K562 (cell line): ENCODE data around the gene COPA. TPM values are rescaled to one million over a fixed set of nuclear protein-coding genes. Genes with fewer than 3 reads are reported as not detected.

Experiments
- ATAC-seq: fragments of 200-7000 bp; cut with Tn5 transposase; 3 replicates; pipeline ENCODE4 v1.9.1; 2020; ENCODE audit warnings: moderate library complexity
- BruUV-seq: library from RNA; stranded (reverse); fragments of 400-500 nt; replicated peaks from 2 replicates; lab custom pipeline; 2021; lab: Mats Ljungman, UMichigan
- CTCF ChIA-PET: fragments of 300-600 bp; formaldehyde crosslinking; extraction: SDS; loops from one replicate; lab custom pipeline; 2021; ENCODE audit warnings: low intra/inter-chr PET ratio; lab: Yijun Ruan, JAX
- POLR2A ChIA-PET: fragments of 300-600, 350-650 bp; sonication (Branson Sonifier 250); formaldehyde crosslinking; extraction: SDS; loops from one replicate; lab custom pipeline; 2021; ENCODE audit warnings: antibody characterized with exemption, inconsistent platforms; lab: Yijun Ruan, JAX
- DNase-seq, 4 experiments: peaks; one replicate each; pipeline versions ENCODE4 v3.0.0 to v3.0.0-alpha.2; 2011 to 2018; ENCODE audit warnings: low spot score in 3 of 4, mixed read lengths in 3 of 4; ENCODE audit errors: extremely low read depth in 1 of 4
- FAIRE-seq: peaks from 2 replicates; lab custom pipeline; 2011; peaks lifted over from hg19 to GRCh38; lab: Jason Lieb, UNC
- H2AFZ ChIP-seq: 2 replicates; pipeline ENCODE4 v1.6.0; 2011; ENCODE audit warnings: low read depth, low read length, control low read depth, inconsistent platforms
- H3K27ac ChIP-seq: fragments of 200-600 bp; 3 replicates; pipeline ENCODE4 v1.8.0; 2011; ENCODE audit warnings: low read depth, mild to moderate bottlenecking, control low read depth, inconsistent platforms, low read length, moderate library complexity, mixed read lengths; ENCODE audit errors: extremely low read depth
- H3K27me3 ChIP-seq, 2 experiments: fragments of 300-600 bp in 1 of 2; 2 replicates in 1 of 2; 3 replicates in 1 of 2; pipeline versions ENCODE4 v1.6.0 to v1.8.0; 2011; ENCODE audit warnings: inconsistent platforms in 2 of 2, low read length in 2 of 2, mild to moderate bottlenecking in 1 of 2, mixed read lengths in 1 of 2, moderate library complexity in 1 of 2; ENCODE audit not compliant: control insufficient read depth in 2 of 2, insufficient read depth in 2 of 2
- H3K36me3 ChIP-seq: fragments of 300-600 bp; 3 replicates; pipeline ENCODE4 v1.8.0; 2011; ENCODE audit warnings: mild to moderate bottlenecking, low read length, inconsistent platforms; ENCODE audit not compliant: control insufficient read depth, insufficient read depth
- H3K4me1 ChIP-seq, 2 experiments: fragments of 200-600 bp in 1 of 2; replicated peaks in 1 of 2; 2 replicates in 1 of 2; 3 replicates in 1 of 2; pipeline versions ENCODE4 v1.5.1 to v1.8.0; 2011; ENCODE audit warnings: inconsistent platforms in 2 of 2, low read length in 2 of 2, mild to moderate bottlenecking in 1 of 2, mixed read lengths in 1 of 2, moderate library complexity in 1 of 2; ENCODE audit not compliant: control insufficient read depth in 2 of 2, insufficient read depth in 2 of 2
- H3K4me2 ChIP-seq: 2 replicates; pipeline ENCODE4 v1.6.1; 2011; ENCODE audit warnings: low read length, control low read depth, inconsistent platforms, mixed read lengths; ENCODE audit not compliant: insufficient read depth
- H3K4me3 ChIP-seq: fragments of 200-600 bp; sonication (generic), shearing (Covaris generic); 2 replicates; pipeline ENCODE4 v1.5.1; 2016; ENCODE audit warnings: control low read depth, inconsistent platforms
- H3K79me2 ChIP-seq: fragments of 200-600 bp; 3 replicates; pipeline ENCODE4 v1.8.0; 2011; ENCODE audit warnings: low read length, inconsistent platforms; ENCODE audit not compliant: control insufficient read depth, insufficient read depth
- H3K9ac ChIP-seq, 2 experiments: 2 replicates each; pipeline versions ENCODE4 v1.6.0 to v1.6.1; 2011; ENCODE audit warnings: low read depth in 2 of 2, low read length in 2 of 2, control low read depth in 1 of 2, inconsistent platforms in 1 of 2, mild to moderate bottlenecking in 1 of 2, mixed read lengths in 1 of 2; ENCODE audit not compliant: insufficient read depth in 1 of 2
- H3K9me1 ChIP-seq: one replicate; pipeline ENCODE4 v1.6.0; 2011; ENCODE audit warnings: inconsistent platforms, mild to moderate bottlenecking, low read length, moderate library complexity; ENCODE audit not compliant: control insufficient read depth, insufficient read depth
- H3K9me3 ChIP-seq: replicated peaks from 2 replicates; pipeline ENCODE4 v1.5.1; 2011; ENCODE audit warnings: low read depth, low read length, inconsistent platforms; ENCODE audit not compliant: control insufficient read depth, insufficient read depth
- H4K20me1 ChIP-seq: replicated peaks from 2 replicates; pipeline ENCODE4 v1.6.1; 2011; ENCODE audit warnings: low read length, inconsistent platforms, mixed read lengths; ENCODE audit not compliant: control insufficient read depth, insufficient read depth
- BRD9 ChIP-seq: fragments of 450-650 bp; IDR thresholded peaks from 2 replicates; pipeline ENCODE4 v1.6.1; 2018; ENCODE audit warnings: low read depth; ENCODE audit not compliant: partially characterized antibody
- HDAC8 ChIP-seq: fragments of 450-650 bp; IDR thresholded peaks from 2 replicates; pipeline ENCODE4 v1.6.1; 2016; ENCODE audit warnings: mild to moderate bottlenecking, missing genetic modification characterization, moderate library complexity, missing compliant biosample characterization
- KDM1A ChIP-seq, 2 experiments: fragments of 450-650 bp; IDR thresholded peaks; 2 replicates each; pipeline ENCODE4 v1.6.1; 2016; ENCODE audit warnings: mild to moderate bottlenecking in 2 of 2
- MEF2A ChIP-seq: IDR thresholded peaks from 2 replicates; pipeline ENCODE4 v1.6.1; 2011; ENCODE audit warnings: low read depth, mild to moderate bottlenecking, low read length, moderate library complexity; ENCODE audit not compliant: control insufficient read depth
- PRPF4 ChIP-seq: fragments of 200-400 bp; formaldehyde crosslinking; IDR thresholded peaks from one replicate; pipeline ENCODE4 v1.6.1; 2017; ENCODE audit warnings: low read length, low read depth, mild to moderate bottlenecking; ENCODE audit not compliant: insufficient read depth, poor library complexity, severe bottlenecking
- RCOR1 ChIP-seq, 2 experiments: IDR thresholded peaks; 2 replicates each; pipeline ENCODE4 v1.6.1; 2012; ENCODE audit warnings: low read depth in 2 of 2, low read length in 2 of 2, borderline replicate concordance in 1 of 2, improper control_type of control experiment in 1 of 2
- ZFP91 ChIP-seq: sonication (generic); formaldehyde crosslinking; IDR thresholded peaks from 2 replicates; pipeline ENCODE4 v1.8.0; 2022; ENCODE audit warnings: mild to moderate bottlenecking, missing genetic modification reagents
- ZFPM2 ChIP-seq: fragments of 250-450 bp; sonication (Bioruptor Pico); IDR thresholded peaks from 2 replicates; pipeline ENCODE4 v1.5.1; 2022; ENCODE audit warnings: mild to moderate bottlenecking
- ZNF77 ChIP-seq: fragments of 250-450 bp; sonication (Bioruptor Pico); IDR thresholded peaks from 2 replicates; pipeline ENCODE4 v1.5.0; 2020
- WGBS: fragments of 100-300 bp; shearing (Covaris generic); methylation state at CpG from one replicate; pipeline ENCODE4 v1.1.6; 2016; ENCODE audit warnings: low coverage, mixed read lengths; ENCODE audit not compliant: insufficient coverage; ENCODE audit errors: missing lambda C conversion rate; 5-methylcytosine and 5-hydroxymethylcytosine counted together
- in situ Hi-C: fragments of 300-500 bp; cut with MboI; formaldehyde crosslinking; loops from 4 replicates; pipeline ENCODE4 v1.15.0; 2018; ENCODE audit warnings: inconsistent platforms, mixed read lengths
- intact Hi-C: fragments of 100-400 bp; cut with micrococcal nuclease; formaldehyde crosslinking; loops from 2 replicates; pipeline ENCODE4 v1.14.2; 2022
- polyA plus RNA-seq, 8 experiments: library from polyadenylated mRNA; depleted of rRNA in 4 of 8; stranded (reverse) in 5 of 8; unstranded in 3 of 8; fragments of >200 nt; fragmentation: Nextera tagmentation in 2 of 8; fragmentation: Illumina TruSeq in 1 of 8; extraction: Ambion mirVana in 2 of 8; extraction: Trizol in 1 of 8; gene quantifications; 2 replicates each; pipeline versions ENCODE4 v1.2.1 to v1.2.3, GENCODE V29; 2011 to 2014; ENCODE audit warnings: inconsistent platforms in 1 of 8, missing spikeins in 1 of 8
- total RNA-seq, 7 experiments: library from RNA; depleted of rRNA in 6 of 7; stranded (reverse); fragments of >200 nt in 6 of 7; fragmentation: Illumina TruSeq in 2 of 7; extraction: Trizol in 2 of 7; gene quantifications; 2 replicates each; pipeline versions ENCODE4 v1.2.1 to v1.2.3, GENCODE V29; 2011 to 2021; ENCODE audit warnings: low replicate concordance in 1 of 7

Gene COPA
- total and polyA plus RNA-seq, 9 of the 15 experiments (the other 6 are each of a cell fraction or from before 2014, with no cell fraction given), result 49.8 to 222 (median 110) TPM

GRCh38 chr1:160257411-160258015, 85.5 kb downstream of the COPA start:
- no peak overlapping the region for H2AFZ ChIP-seq
- H4K20me1 ChIP-seq, result no peaks in the 10 kb centered on the region
- ChIA-PET CTCF (no interaction called here), POLR2A (interaction anchor here (0.6 to 1.2 kb wide), 3 partner anchors 15 to 275 kb away, joined by 3 to 5 read pairs (median 3); partner anchors contain the start of gene PEX19)
- no TSS peak for BruUV-seq
- H3K4me3 ChIP-seq, result no peak overlapping the region
- H3K9me3 ChIP-seq, result no peaks in the 10 kb centered on the region
- WGBS, result 90% methylated on average over 6 of the region's 6 CpGs
- no peaks in the 10 kb centered on the region for H3K9me1 ChIP-seq
- ATAC-seq (no peak), DNase-seq (no peak), FAIRE-seq (no peak)
- intact Hi-C loops (no loop called here), in situ Hi-C loops (no loop called here)
- H3K79me2 ChIP-seq, result peaks cover 67% of the 10 kb centered on the region
- H3K4me2 ChIP-seq, result no peak overlapping the region
- H3K27me3 ChIP-seq, result no peaks in the 10 kb centered on the region
- no peak overlapping the region for H3K27ac ChIP-seq
- H3K9ac ChIP-seq, result no peak overlapping the region
- H3K36me3 ChIP-seq, result peaks cover 39% of the 10 kb centered on the region
- H3K4me1 ChIP-seq, result peaks cover 0 to 12% of the 10 kb centered on the region in 2 experiments; a peak in 2 of 5 replicates
- TF ChIP-seq BRD9 (no peak), ZNF77 (CRISPR knock-in tag) (no peak), MEF2A (no peak), PRPF4 (no peak), ZFP91 (no peak), KDM1A (IDR thresholded peaks at IDR 0.05) (peak; percentile 83 to 88), ZFPM2 (CRISPR knock-in tag) (no peak), RCOR1 (IDR thresholded peaks at IDR 0.05; ENCODE audit: borderline replicate concordance in 1 of 2, low read depth in 2 of 2, low read length in 2 of 2) (peak in 1 of 2 experiments; percentile 74; a peak in 2 of 4 replicates), HDAC8 (tag) (no peak)
